Astrocyte of the spinal cord (primary cell): Measurements from ENCODE around the gene PTMS.
A peak's percentile ranks its signal among the peaks of the same experiment; 100 is the strongest.

Experiments used
- DNase-seq: peaks from one replicate; pipeline ENCODE4 v3.0.0; 2011; ENCODE audit warnings: low read depth, low spot score
- H3K4me3 ChIP-seq: 2 replicates; pipeline ENCODE4 v1.5.1; 2011; ENCODE audit warnings: low read depth, mild to moderate bottlenecking, low read length, moderate library complexity
- in situ Hi-C: cut with HindIII; loops from 2 replicates; pipeline ENCODE4 v1.10.0; 2017; ENCODE audit warnings: low sequenced_read_pairs
- TF ChIP-seq, protein P1 (sequence below): IDR thresholded peaks from 2 replicates; pipeline ENCODE4 v1.5.1; 2012; ENCODE audit warnings: low read depth, mild to moderate bottlenecking, low read length, inconsistent platforms

Gene PTMS

GRCh38 chr12:6790496-6791150, 24.5 kb downstream of the PTMS start:
- in situ Hi-C loops: no loop called here
- TF ChIP-seq, protein P1, sequence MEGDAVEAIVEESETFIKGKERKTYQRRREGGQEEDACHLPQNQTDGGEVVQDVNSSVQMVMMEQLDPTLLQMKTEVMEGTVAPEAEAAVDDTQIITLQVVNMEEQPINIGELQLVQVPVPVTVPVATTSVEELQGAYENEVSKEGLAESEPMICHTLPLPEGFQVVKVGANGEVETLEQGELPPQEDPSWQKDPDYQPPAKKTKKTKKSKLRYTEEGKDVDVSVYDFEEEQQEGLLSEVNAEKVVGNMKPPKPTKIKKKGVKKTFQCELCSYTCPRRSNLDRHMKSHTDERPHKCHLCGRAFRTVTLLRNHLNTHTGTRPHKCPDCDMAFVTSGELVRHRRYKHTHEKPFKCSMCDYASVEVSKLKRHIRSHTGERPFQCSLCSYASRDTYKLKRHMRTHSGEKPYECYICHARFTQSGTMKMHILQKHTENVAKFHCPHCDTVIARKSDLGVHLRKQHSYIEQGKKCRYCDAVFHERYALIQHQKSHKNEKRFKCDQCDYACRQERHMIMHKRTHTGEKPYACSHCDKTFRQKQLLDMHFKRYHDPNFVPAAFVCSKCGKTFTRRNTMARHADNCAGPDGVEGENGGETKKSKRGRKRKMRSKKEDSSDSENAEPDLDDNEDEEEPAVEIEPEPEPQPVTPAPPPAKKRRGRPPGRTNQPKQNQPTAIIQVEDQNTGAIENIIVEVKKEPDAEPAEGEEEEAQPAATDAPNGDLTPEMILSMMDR: no peak
- no peak for DNase-seq
- no peak overlapping the region for H3K4me3 ChIP-seq

DNA sequence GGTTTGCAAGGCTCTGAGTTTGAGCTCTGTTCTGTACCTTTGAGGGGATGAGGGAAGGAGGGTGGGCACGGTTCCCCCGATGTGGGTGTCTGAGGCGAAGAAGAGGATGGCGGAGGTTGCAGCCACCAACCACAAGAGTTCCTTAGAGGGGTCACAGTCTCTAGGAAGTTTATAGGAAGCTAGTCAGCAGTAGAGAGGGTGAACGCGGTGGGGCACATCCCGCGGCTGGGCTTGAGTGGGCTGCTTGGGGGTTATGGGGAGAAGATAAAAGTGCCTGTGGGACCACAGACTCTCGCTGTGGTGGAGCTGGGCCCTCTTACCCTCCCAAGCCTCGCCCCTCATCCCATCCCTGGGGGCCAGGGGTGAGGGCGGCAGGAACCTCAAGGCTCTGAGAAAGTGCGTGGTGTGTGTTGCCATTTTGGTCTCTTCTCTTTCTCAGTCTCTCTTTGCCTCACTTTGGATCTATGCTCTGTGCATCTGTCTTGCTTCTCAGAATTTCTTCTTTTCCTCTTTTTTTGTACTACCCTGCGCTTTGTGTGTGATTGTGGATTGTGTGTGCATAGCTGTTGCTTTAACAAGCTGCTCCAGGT, 25.9 kb downstream of the PTMS start:
- in situ Hi-C loops: no loop called here
- no peak for DNase-seq
- TF ChIP-seq, protein P1: no peak
- H3K4me3 ChIP-seq: no peak overlapping the region

DNA sequence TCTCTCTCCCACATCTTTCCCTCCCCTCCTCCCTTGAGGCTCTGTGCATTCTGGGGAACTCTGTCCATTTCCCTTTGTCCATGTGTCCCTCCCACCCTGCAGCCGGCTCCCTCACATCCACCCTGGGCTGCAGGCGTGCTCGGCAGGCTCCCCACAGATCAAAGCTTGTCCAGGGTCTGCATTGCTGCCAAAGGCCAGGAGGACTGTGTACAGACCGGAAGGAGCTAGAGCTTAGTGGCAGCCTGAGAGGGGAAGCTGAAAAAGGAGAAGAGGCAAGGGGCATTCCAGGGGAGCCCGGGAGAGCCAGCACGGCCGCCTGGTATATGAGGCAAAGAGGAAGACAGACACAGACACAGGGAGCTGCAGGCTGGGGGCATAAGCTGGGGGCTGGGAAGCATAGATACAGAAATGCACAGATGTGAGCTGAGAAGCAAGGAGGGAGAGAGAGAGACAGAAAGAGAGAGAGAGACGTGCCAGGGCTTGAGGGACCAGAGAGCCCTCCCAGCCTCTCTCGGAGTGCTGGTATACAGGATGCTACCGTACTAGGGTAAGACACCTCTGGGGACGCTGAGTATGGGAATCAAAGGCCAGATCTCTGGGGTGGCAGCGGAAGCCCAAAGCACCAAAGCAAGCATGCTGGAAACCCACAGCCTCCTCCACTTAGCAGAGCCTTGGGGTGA, 26.5 kb downstream of the PTMS start:
- no peak overlapping the region for H3K4me3 ChIP-seq
- in situ Hi-C loops: no loop called here
- TF ChIP-seq, protein P1: no peak
- peak; percentile 9 for DNase-seq

GRCh38 chr12:6795088-6795487, 28.9 kb downstream of the PTMS start:
- TF ChIP-seq, protein P1: no peak
- H3K4me3 ChIP-seq: no peak overlapping the region
- no peak for DNase-seq
- in situ Hi-C loops: no loop called here

GRCh38 chr12:6796576-6796975, 30.4 kb downstream of the PTMS start:
- TF ChIP-seq, protein P1: no peak
- DNase-seq: no peak
- H3K4me3 ChIP-seq: no peak overlapping the region
- in situ Hi-C loops: no loop called here

DNA sequence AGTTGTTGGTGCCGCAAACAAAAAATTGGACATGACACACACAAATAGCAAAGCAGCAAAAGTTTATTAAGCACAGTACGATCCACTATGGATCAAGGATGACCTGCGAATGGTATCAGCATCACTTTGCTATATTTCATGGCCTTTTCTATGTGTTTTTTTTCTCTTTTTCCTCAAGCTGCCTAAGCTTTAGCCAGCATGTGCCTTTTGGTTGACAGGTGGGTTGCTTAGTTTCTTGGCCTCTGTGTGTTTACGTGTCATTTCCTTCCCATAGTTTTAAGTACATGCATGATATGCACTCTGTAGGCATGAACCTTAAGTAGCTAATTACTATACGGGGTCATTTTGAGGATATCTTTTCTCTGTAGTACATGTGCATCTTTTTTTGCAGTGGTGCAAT, 33.0 kb downstream of the PTMS start:
- in situ Hi-C loops: no loop called here
- TF ChIP-seq, protein P1: no peak
- no peak for DNase-seq
- H3K4me3 ChIP-seq: no peak overlapping the region
